Measurements from ENCODE around the gene LEPROT.

The LEPROT gene

DNA sequence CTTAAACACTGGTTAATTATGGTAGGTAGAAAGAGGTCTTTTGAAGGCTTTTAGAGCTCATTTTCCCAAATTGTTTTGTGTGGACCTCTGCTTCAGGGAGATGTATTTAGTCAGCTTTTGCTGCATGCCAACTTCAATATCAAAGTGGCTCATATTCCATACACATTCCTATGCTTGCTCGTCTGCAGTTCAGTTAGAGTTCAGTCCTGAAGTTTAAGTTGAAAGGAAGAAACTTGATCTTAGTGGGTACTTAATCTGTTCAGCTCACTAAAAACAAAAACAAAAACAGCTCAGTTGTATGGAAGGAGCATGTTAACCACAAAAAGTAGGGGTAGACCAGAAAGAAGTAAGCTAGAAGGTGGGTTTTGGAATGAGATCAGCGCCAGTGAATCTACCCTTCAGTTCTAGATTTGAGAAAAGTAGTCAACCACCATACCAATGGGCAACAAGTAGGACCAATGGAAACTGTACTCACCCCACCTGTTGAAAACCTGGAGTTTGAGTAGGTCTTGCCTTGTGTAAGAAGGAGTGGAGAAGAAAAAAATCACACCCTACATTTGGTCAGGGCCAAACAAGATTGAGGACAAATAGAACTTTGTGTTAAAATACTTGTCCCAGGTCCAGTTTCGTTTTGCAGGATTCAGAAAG, 58.0 kb downstream of the LEPROT start:
- Histone ChIP-seq H3K36me3 (ENCODE audit: control insufficient read depth, insufficient read depth, low read length) (no peaks in the 10 kb centered on the region), H3K9ac (ENCODE audit: low read length) (no peak overlapping the region), H3K27ac (ENCODE audit: low read depth, low read length) (no peak overlapping the region), H3K27me3 (ENCODE audit: control insufficient read depth, insufficient read depth, low read length) (no peaks in the 10 kb centered on the region), H3K9me3 (ENCODE audit: control insufficient read depth, insufficient read depth, low read depth, low read length) (no peaks in the 10 kb centered on the region), H3K4me3 (ENCODE audit: low read depth, low read length) (no peak overlapping the region), H3K4me1 (ENCODE audit: control insufficient read depth, insufficient read depth, low read length) (no peaks in the 10 kb centered on the region)

GRCh38 chr1:65479554-65480204, 59.2 kb downstream of the LEPROT start:
- Histone ChIP-seq H3K9me3 (ENCODE audit: control insufficient read depth, insufficient read depth, low read depth, low read length) (no peaks in the 10 kb centered on the region), H3K36me3 (ENCODE audit: control insufficient read depth, insufficient read depth, low read length) (no peaks in the 10 kb centered on the region), H3K27me3 (ENCODE audit: control insufficient read depth, insufficient read depth, low read length) (no peaks in the 10 kb centered on the region), H3K4me3 (ENCODE audit: low read depth, low read length) (no peak overlapping the region), H3K9ac (ENCODE audit: low read length) (no peak overlapping the region), H3K4me1 (ENCODE audit: control insufficient read depth, insufficient read depth, low read length) (no peaks in the 10 kb centered on the region), H3K27ac (ENCODE audit: low read depth, low read length) (no peak overlapping the region)

DNA sequence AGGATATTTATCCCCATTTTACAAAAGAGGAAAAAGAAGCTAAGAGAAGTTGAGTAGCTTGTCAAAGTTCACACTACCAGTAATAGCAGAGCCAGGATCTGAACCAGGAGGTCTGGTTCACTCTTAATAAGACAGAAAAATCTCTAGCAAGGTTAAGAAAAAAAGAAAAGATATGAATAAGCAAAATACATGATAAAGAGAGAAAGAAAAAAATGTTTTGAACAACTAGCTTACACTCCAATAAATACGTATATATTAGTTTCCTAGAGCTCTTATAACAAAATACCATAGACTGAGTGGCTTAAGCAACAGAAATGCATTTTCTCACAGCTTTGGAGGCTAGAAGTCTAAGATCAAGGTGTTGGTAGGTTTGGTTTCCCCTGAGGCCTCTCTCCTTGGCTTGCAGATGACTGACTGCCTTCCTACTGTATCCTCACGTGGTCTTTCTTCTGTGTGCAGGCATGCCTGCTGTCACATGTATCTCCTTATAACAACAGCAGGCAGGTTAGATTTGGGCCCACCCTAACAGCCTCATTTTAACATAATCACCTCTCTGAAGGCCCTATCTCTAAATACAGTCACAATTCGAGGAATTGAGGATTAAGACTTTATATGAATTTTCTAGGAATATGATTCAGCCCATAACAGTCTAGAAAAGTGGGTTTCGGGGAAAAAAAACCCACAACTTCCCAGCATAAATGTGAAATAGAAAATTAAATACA, 60.4 kb downstream of the LEPROT start:
- Histone ChIP-seq H3K4me3 (ENCODE audit: low read depth, low read length) (no peak overlapping the region), H3K27me3 (ENCODE audit: control insufficient read depth, insufficient read depth, low read length) (no peaks in the 10 kb centered on the region), H3K4me1 (ENCODE audit: control insufficient read depth, insufficient read depth, low read length) (no peaks in the 10 kb centered on the region), H3K9me3 (ENCODE audit: control insufficient read depth, insufficient read depth, low read depth, low read length) (no peaks in the 10 kb centered on the region), H3K27ac (ENCODE audit: low read depth, low read length) (no peak overlapping the region), H3K9ac (ENCODE audit: low read length) (no peak overlapping the region), H3K36me3 (ENCODE audit: control insufficient read depth, insufficient read depth, low read length) (no peaks in the 10 kb centered on the region)

GRCh38 chr1:65483993-65484754, 63.7 kb downstream of the LEPROT start:
- Histone ChIP-seq H3K36me3 (ENCODE audit: control insufficient read depth, insufficient read depth, low read length) (no peaks in the 10 kb centered on the region), H3K27me3 (ENCODE audit: control insufficient read depth, insufficient read depth, low read length) (no peaks in the 10 kb centered on the region), H3K9ac (ENCODE audit: low read length) (no peak overlapping the region), H3K9me3 (ENCODE audit: control insufficient read depth, insufficient read depth, low read depth, low read length) (no peaks in the 10 kb centered on the region), H3K27ac (ENCODE audit: low read depth, low read length) (no peak overlapping the region), H3K4me1 (ENCODE audit: control insufficient read depth, insufficient read depth, low read length) (no peaks in the 10 kb centered on the region), H3K4me3 (ENCODE audit: low read depth, low read length) (no peak overlapping the region)

Data from HUES6 (cell line).